Measurements from ENCODE around the gene IFFO2. TPM values are rescaled to one million over a fixed set of nuclear protein-coding genes. Genes with fewer than 3 reads are reported as not detected.

The IFFO2 gene
- total and polyA plus RNA-seq, 12 donors: 5.9 to 23.4 (median 15.8) TPM

DNA sequence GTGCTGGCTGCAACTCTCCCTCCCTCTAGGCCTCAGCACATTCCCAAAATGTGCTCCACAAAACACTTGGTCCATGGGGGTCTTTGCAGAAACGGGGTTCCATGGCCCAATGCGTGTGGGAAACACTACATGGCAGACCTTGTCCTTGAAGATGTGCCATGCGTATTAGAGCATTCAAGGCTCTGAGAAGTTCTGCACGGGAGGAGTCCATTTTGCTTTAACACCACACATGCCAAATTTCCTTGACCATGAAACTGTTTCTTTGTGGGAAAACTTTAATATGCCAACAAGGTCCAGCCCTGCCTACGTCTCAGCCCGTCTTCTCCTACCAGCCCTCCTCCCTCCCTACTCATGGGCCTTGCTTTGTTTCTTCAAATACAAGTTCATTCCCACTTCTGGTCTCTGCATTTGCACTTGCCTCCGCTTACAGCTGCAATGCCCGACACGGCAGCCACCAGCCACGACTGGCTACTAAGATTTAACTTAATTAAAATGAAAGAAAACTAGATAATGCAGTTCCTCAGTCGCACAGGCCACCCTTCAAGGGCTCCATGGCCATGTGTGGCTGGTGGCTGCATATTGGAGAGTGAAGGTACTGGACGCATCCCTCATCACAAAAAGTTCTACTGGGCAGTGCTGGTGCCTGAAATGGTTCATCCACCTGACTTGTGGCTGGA, 77.8 kb downstream of the IFFO2 start:
- peaks cover 0 to 3% of the 10 kb centered on the region in 2 donors for H3K4me1 ChIP-seq (replicated peaks in 1 of 2)
- intact Hi-C loops (cut with DNase I): loop anchor here (5.0 to 10.0 kb wide), 2 partner anchors 174 to 281 kb away; no protein-coding TSS in a partner anchor
- no peak overlapping the region for H3K27ac ChIP-seq
- TF ChIP-seq, protein P1, sequence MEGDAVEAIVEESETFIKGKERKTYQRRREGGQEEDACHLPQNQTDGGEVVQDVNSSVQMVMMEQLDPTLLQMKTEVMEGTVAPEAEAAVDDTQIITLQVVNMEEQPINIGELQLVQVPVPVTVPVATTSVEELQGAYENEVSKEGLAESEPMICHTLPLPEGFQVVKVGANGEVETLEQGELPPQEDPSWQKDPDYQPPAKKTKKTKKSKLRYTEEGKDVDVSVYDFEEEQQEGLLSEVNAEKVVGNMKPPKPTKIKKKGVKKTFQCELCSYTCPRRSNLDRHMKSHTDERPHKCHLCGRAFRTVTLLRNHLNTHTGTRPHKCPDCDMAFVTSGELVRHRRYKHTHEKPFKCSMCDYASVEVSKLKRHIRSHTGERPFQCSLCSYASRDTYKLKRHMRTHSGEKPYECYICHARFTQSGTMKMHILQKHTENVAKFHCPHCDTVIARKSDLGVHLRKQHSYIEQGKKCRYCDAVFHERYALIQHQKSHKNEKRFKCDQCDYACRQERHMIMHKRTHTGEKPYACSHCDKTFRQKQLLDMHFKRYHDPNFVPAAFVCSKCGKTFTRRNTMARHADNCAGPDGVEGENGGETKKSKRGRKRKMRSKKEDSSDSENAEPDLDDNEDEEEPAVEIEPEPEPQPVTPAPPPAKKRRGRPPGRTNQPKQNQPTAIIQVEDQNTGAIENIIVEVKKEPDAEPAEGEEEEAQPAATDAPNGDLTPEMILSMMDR (IDR thresholded peaks at IDR 0.05): no peak
- TF ChIP-seq POLR2A (IDR thresholded peaks at IDR 0.05): no peak
- WGBS, 4 donors: 81 to 86% (median 85%) methylated on average over 11 to 12 of the region's 12 CpGs
- no peaks in the 10 kb centered on the region for H3K36me3 ChIP-seq (replicated peaks in 1 of 2)
- DNase-seq: no peak
- H3K9me3 ChIP-seq (replicated peaks in 1 of 3): no peaks in the 10 kb centered on the region
- H3K4me3 ChIP-seq: no peak overlapping the region
- no peaks in the 10 kb centered on the region for H3K27me3 ChIP-seq

DNA sequence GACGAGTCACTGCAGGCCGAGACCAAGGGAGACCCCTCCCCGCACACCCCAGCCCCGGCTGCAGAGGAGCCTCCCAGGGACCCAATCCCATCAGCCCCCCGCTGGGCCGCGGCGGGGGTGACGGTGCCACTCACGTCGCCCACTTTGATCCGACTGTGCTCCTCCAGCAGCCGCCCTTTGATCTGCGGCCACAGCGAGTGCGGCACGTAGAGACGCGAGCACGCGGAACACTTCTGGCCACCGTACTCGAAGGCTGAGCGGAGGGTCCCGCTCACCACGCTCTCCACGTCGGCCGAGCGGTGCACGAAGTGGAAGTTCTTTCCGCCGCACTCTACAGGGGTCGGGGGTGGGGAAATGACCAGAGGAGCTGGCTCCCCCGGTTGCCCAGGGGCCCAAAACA, 79.2 kb downstream of the IFFO2 start:
- Histone ChIP-seq H3K27me3 (no peaks in the 10 kb centered on the region), H3K27ac (no peak overlapping the region), H3K4me3 (no peak overlapping the region), H3K9me3 (replicated peaks in 1 of 3) (no peaks in the 10 kb centered on the region), H3K4me1 (replicated peaks in 1 of 2) (peaks cover 0 to 2% of the 10 kb centered on the region in 2 donors), H3K36me3 (replicated peaks in 1 of 2) (no peaks in the 10 kb centered on the region)
- DNase-seq: no peak
- TF ChIP-seq, protein P1 (IDR thresholded peaks at IDR 0.05): no peak
- TF ChIP-seq POLR2A (IDR thresholded peaks at IDR 0.05): no peak
- intact Hi-C loops (cut with DNase I): loop anchor here (5.0 to 10.0 kb wide), 2 partner anchors 172 to 280 kb away; no protein-coding TSS in a partner anchor
- WGBS, 4 donors: 87 to 93% (median 91%) methylated on average over 14 to 35 of the region's 35 CpGs

DNA sequence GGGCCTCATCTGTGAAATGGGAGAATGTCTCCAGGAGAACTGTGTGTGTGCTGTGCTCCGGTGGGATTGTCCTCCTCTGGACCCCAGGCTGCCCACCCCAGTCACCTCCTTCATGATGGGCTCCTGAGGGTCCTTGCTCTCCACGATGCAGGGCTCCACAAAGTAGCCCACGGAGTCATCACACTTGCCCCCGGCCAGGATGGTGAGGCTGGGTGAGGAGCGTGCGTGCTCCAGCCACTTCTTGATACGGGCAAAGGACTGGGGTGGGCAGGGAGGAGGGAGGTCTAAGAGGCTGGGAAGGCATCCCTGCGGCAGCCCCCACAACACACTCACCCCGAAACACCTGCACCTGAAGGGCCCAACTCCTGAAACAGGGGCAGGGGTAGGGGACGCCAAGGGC, 80.3 kb downstream of the IFFO2 start:
- no peaks in the 10 kb centered on the region for H3K27me3 ChIP-seq
- WGBS, 4 donors: 87 to 91% (median 91%) methylated on average over 5 to 10 of the region's 10 CpGs
- H3K4me1 ChIP-seq (replicated peaks in 1 of 2): no peaks in the 10 kb centered on the region
- no peak overlapping the region for H3K4me3 ChIP-seq
- DNase-seq: no peak
- H3K9me3 ChIP-seq (replicated peaks in 1 of 3): no peaks in the 10 kb centered on the region
- H3K27ac ChIP-seq: no peak overlapping the region
- H3K36me3 ChIP-seq (replicated peaks in 1 of 2): no peaks in the 10 kb centered on the region
- TF ChIP-seq, protein P1 (IDR thresholded peaks at IDR 0.05): no peak
- no peak for TF ChIP-seq POLR2A (IDR thresholded peaks at IDR 0.05)
- intact Hi-C loops (cut with DNase I): loop anchor here (5.0 to 10.0 kb wide), 2 partner anchors 171 to 279 kb away; no protein-coding TSS in a partner anchor

DNA sequence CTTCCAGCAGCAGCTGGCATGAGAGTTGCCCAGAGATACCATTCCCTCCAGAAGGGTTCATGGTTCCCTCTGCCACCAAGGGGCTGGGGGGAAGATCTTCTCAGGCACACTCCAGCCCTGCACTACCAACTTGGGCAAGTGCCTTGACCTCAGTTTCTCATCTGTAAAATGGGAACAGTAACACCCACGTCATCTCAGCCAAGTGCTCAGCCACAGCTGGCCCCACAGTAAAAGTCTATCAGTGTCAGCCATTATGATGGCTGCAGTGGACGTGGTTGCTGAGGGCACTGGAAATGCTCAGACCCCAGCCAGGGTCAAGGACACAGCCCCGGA, 80.7 kb downstream of the IFFO2 start:
- TF ChIP-seq POLR2A (IDR thresholded peaks at IDR 0.05): no peak
- TF ChIP-seq, protein P1 (IDR thresholded peaks at IDR 0.05): no peak
- Histone ChIP-seq H3K9me3 (replicated peaks in 1 of 3) (no peaks in the 10 kb centered on the region), H3K4me1 (replicated peaks in 1 of 2) (no peaks in the 10 kb centered on the region), H3K27me3 (no peaks in the 10 kb centered on the region), H3K27ac (no peak overlapping the region), H3K36me3 (replicated peaks in 1 of 2) (no peaks in the 10 kb centered on the region), H3K4me3 (no peak overlapping the region)
- intact Hi-C loops (cut with DNase I): loop anchor here (5.0 to 10.0 kb wide), 2 partner anchors 171 to 278 kb away; no protein-coding TSS in a partner anchor
- DNase-seq: no peak
- WGBS, 4 donors: 54 to 77% (median 64%) methylated on average over 2 to 3 of the region's 3 CpGs
